Neural cell (in vitro differentiated cells): ENCODE data around the gene LHPP.

ENCODE experiments used
- EZH2 ChIP-seq: fragments of 200-600, 300-800 bp; shearing (Covaris generic), sonication (generic); IDR thresholded peaks from 2 replicates; pipeline ENCODE4 v1.6.1; 2014; ENCODE audit warnings: antibody characterized with exemption, low read length, borderline replicate concordance, mild to moderate bottlenecking; ENCODE audit not compliant: insufficient read depth, poor library complexity, severe bottlenecking
- POLR2AphosphoS5 ChIP-seq: IDR thresholded peaks from 2 replicates; pipeline ENCODE4 v1.6.1; 2012
- RAD21 ChIP-seq: fragments of 450-650 bp; conservative IDR thresholded peaks from 2 replicates; pipeline ENCODE4 v1.6.1; 2014; ENCODE audit warnings: antibody characterized with exemption, mild to moderate bottlenecking, moderate library complexity
- REST ChIP-seq: IDR thresholded peaks from 2 replicates; pipeline ENCODE4 v1.6.1; 2012; ENCODE audit warnings: borderline replicate concordance
- TF ChIP-seq, protein P1 (sequence below): fragments of 450-650 bp; IDR thresholded peaks from 2 replicates; pipeline ENCODE4 v1.5.1; 2014; ENCODE audit warnings: antibody characterized with exemption, mild to moderate bottlenecking, moderate library complexity; ENCODE audit not compliant: poor library complexity, severe bottlenecking

DNA sequence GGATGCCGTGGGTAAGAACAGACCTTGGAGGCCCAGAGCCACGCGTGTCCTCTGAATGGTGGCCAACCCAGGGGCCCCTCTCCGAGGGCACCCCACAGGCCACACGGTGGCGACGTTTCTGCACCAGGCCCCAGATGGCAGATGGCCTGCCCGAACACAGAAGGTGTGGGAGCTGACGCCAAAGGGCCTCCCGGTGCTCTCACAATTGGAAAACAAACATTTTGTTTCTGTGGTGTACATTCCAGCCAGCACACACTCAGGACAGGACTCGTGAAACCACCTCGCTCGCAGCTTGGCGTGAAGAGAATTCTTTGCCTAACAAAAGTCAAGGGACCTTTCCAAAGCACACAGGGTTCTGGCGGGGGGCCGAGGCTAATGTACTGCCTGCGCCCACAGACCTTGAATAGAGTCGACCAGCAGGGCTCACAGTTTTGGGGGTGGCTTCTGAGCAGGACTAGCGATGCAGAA, 170.5 kb downstream of the LHPP start:
- no peak for TF ChIP-seq EZH2
- TF ChIP-seq, protein P1, sequence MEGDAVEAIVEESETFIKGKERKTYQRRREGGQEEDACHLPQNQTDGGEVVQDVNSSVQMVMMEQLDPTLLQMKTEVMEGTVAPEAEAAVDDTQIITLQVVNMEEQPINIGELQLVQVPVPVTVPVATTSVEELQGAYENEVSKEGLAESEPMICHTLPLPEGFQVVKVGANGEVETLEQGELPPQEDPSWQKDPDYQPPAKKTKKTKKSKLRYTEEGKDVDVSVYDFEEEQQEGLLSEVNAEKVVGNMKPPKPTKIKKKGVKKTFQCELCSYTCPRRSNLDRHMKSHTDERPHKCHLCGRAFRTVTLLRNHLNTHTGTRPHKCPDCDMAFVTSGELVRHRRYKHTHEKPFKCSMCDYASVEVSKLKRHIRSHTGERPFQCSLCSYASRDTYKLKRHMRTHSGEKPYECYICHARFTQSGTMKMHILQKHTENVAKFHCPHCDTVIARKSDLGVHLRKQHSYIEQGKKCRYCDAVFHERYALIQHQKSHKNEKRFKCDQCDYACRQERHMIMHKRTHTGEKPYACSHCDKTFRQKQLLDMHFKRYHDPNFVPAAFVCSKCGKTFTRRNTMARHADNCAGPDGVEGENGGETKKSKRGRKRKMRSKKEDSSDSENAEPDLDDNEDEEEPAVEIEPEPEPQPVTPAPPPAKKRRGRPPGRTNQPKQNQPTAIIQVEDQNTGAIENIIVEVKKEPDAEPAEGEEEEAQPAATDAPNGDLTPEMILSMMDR: no peak
- TF ChIP-seq REST: no peak
- no peak for TF ChIP-seq POLR2AphosphoS5
- TF ChIP-seq RAD21: no peak
